GM23338 (cell line): ENCODE data around the gene KCNG3.

ENCODE experiments used
- CREB1 ChIP-seq: fragments of 250-450 bp; sonication (Bioruptor Pico); IDR thresholded peaks from 2 replicates; pipeline ENCODE4 v1.5.0; 2020; ENCODE audit warnings: low read depth, mild to moderate bottlenecking, moderate library complexity
- EZH2 ChIP-seq: fragments of 200-600 bp; sonication (generic); IDR thresholded peaks from one replicate; pipeline ENCODE4 v1.8.0; 2017; ENCODE audit warnings: antibody characterized with exemption, mild to moderate bottlenecking, low read depth; ENCODE audit not compliant: unreplicated experiment
- EZH2phosphoT487 ChIP-seq: fragments of 200-600 bp; sonication (generic); IDR thresholded peaks from one replicate; pipeline ENCODE4 v1.8.1; 2018; ENCODE audit warnings: antibody characterized with exemption; ENCODE audit not compliant: unreplicated experiment
- JUNB ChIP-seq: IDR thresholded peaks from one replicate; pipeline ENCODE4 v1.6.1; 2016; ENCODE audit warnings: antibody characterized with exemption; ENCODE audit not compliant: unreplicated experiment
- POLR2AphosphoS5 ChIP-seq: IDR thresholded peaks from 2 replicates; pipeline ENCODE4 v1.6.1; 2016; ENCODE audit warnings: antibody characterized with exemption, low read depth
- STAT1 ChIP-seq: IDR thresholded peaks from one replicate; pipeline ENCODE4 v1.6.1; 2016; ENCODE audit warnings: antibody characterized with exemption; ENCODE audit not compliant: unreplicated experiment
- ZNF114 ChIP-seq: fragments of 250-450 bp; sonication (Bioruptor Pico); IDR thresholded peaks from 2 replicates; pipeline ENCODE4 v1.5.0; 2020; ENCODE audit warnings: mild to moderate bottlenecking, moderate library complexity
- ZNF331 ChIP-seq: fragments of 250-450 bp; sonication (Bioruptor Pico); IDR thresholded peaks from 2 replicates; pipeline ENCODE4 v1.5.0; 2020; ENCODE audit warnings: low read depth, mild to moderate bottlenecking, moderate library complexity
- TF ChIP-seq, protein P1 (sequence below), 2 experiments: fragments of 200-600 bp in 1 of 2; sonication (generic) in 1 of 2; conservative IDR thresholded peaks; 2 replicates each; pipeline versions ENCODE4 v1.5.1 to v1.6.1; 2016 to 2017; ENCODE audit warnings: antibody characterized with exemption in 2 of 2, low read depth in 2 of 2, mild to moderate bottlenecking in 2 of 2, moderate library complexity in 1 of 2
- TF ChIP-seq, protein P2 (sequence below): IDR thresholded peaks from one replicate; pipeline ENCODE4 v1.6.1; 2018; ENCODE audit warnings: antibody characterized with exemption; ENCODE audit not compliant: unreplicated experiment
- TF ChIP-seq, protein P3 (sequence below): IDR thresholded peaks from 2 replicates; pipeline ENCODE4 v1.6.1; 2016; ENCODE audit warnings: antibody characterized with exemption

DNA sequence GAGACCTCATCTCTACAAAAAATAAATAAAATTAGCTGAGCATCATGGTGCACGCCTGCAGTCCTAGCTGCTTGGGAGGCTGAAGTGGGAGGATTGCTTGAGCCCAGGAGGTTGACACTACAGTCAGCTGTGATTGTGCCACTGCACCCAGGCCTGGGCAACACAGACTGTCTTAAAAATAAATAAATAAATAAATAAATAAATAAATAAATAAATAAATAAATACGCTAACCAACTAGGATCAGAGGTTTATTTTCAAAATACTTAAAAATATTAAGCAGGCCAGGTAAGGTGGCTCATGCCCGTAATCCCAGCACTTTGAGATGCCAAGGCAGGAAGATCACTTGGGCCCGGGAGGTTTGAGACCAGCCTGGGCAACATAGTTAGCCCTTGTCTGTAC is 63.6 kb downstream of the KCNG3 start:
- TF ChIP-seq, protein P1, sequence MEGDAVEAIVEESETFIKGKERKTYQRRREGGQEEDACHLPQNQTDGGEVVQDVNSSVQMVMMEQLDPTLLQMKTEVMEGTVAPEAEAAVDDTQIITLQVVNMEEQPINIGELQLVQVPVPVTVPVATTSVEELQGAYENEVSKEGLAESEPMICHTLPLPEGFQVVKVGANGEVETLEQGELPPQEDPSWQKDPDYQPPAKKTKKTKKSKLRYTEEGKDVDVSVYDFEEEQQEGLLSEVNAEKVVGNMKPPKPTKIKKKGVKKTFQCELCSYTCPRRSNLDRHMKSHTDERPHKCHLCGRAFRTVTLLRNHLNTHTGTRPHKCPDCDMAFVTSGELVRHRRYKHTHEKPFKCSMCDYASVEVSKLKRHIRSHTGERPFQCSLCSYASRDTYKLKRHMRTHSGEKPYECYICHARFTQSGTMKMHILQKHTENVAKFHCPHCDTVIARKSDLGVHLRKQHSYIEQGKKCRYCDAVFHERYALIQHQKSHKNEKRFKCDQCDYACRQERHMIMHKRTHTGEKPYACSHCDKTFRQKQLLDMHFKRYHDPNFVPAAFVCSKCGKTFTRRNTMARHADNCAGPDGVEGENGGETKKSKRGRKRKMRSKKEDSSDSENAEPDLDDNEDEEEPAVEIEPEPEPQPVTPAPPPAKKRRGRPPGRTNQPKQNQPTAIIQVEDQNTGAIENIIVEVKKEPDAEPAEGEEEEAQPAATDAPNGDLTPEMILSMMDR (conservative IDR thresholded peaks at IDR 0.05; ENCODE audit: low read depth in 2 of 2): no peak
- TF ChIP-seq, protein P2, sequence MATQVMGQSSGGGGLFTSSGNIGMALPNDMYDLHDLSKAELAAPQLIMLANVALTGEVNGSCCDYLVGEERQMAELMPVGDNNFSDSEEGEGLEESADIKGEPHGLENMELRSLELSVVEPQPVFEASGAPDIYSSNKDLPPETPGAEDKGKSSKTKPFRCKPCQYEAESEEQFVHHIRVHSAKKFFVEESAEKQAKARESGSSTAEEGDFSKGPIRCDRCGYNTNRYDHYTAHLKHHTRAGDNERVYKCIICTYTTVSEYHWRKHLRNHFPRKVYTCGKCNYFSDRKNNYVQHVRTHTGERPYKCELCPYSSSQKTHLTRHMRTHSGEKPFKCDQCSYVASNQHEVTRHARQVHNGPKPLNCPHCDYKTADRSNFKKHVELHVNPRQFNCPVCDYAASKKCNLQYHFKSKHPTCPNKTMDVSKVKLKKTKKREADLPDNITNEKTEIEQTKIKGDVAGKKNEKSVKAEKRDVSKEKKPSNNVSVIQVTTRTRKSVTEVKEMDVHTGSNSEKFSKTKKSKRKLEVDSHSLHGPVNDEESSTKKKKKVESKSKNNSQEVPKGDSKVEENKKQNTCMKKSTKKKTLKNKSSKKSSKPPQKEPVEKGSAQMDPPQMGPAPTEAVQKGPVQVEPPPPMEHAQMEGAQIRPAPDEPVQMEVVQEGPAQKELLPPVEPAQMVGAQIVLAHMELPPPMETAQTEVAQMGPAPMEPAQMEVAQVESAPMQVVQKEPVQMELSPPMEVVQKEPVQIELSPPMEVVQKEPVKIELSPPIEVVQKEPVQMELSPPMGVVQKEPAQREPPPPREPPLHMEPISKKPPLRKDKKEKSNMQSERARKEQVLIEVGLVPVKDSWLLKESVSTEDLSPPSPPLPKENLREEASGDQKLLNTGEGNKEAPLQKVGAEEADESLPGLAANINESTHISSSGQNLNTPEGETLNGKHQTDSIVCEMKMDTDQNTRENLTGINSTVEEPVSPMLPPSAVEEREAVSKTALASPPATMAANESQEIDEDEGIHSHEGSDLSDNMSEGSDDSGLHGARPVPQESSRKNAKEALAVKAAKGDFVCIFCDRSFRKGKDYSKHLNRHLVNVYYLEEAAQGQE: no peak
- TF ChIP-seq EZH2 (no peak), POLR2AphosphoS5 (no peak), EZH2phosphoT487 (no peak), CREB1 (CRISPR knock-in tag) (no peak), ZNF331 (CRISPR knock-in tag) (no peak), JUNB (no peak), ZNF114 (CRISPR knock-in tag) (no peak), STAT1 (no peak)
- TF ChIP-seq, protein P3, sequence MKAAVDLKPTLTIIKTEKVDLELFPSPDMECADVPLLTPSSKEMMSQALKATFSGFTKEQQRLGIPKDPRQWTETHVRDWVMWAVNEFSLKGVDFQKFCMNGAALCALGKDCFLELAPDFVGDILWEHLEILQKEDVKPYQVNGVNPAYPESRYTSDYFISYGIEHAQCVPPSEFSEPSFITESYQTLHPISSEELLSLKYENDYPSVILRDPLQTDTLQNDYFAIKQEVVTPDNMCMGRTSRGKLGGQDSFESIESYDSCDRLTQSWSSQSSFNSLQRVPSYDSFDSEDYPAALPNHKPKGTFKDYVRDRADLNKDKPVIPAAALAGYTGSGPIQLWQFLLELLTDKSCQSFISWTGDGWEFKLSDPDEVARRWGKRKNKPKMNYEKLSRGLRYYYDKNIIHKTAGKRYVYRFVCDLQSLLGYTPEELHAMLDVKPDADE: no peak
